ENCODE measurements around the gene CPVL.

- TF ChIP-seq, protein P1, sequence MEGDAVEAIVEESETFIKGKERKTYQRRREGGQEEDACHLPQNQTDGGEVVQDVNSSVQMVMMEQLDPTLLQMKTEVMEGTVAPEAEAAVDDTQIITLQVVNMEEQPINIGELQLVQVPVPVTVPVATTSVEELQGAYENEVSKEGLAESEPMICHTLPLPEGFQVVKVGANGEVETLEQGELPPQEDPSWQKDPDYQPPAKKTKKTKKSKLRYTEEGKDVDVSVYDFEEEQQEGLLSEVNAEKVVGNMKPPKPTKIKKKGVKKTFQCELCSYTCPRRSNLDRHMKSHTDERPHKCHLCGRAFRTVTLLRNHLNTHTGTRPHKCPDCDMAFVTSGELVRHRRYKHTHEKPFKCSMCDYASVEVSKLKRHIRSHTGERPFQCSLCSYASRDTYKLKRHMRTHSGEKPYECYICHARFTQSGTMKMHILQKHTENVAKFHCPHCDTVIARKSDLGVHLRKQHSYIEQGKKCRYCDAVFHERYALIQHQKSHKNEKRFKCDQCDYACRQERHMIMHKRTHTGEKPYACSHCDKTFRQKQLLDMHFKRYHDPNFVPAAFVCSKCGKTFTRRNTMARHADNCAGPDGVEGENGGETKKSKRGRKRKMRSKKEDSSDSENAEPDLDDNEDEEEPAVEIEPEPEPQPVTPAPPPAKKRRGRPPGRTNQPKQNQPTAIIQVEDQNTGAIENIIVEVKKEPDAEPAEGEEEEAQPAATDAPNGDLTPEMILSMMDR (conservative IDR thresholded peaks at IDR 0.05 in 1 of 2, IDR thresholded peaks at IDR 0.05 in 1 of 2; ENCODE audit: low read depth in 1 of 2, low read length in 2 of 2): no peak
- no peak for TF ChIP-seq EZH2 (IDR thresholded peaks at IDR 0.05; ENCODE audit: low read length, missing control alignments)
Measured at GRCh38 chr7:29177963-29178600, 31.7 kb upstream of the CPVL start.

Measured in fibroblast of lung (primary cell).